ENCODE measurements around the gene MTHFD1L. TPM values are rescaled to one million over a fixed set of nuclear protein-coding genes. Genes with fewer than 3 reads are reported as not detected.
A peak's percentile ranks its signal among the peaks of the same experiment; 100 is the strongest.

Gene MTHFD1L
- total RNA-seq, 1 donor from 2014 or later = 107 TPM

DNA sequence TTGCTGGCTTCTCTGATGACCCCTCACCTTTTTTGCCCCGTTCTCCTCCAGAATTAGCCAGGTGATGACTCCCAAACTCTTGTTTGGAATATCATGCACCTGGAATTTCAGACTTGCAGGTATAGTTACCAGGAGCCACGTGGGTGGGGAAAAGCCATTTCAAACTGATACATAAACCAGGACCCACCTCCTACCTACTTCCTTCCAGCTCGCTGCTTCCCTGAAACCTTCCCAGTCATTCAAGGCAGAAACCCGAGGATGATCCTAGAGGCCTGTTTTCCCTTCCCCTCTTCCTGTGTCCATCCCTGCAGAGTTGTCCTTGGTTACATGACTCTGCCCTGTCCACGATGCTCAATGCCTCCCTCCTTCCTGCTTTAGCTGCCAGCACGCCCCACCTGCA, 101.9 kb downstream of the MTHFD1L start:
- Mint-ChIP-seq H3K4me3 (ENCODE audit: unreplicated experiment) (no peak overlapping the region), H3K27ac (ENCODE audit: unreplicated experiment) (peak overlapping the region; percentile 35), H3K9me3 (ENCODE audit: unreplicated experiment) (peaks cover 2% of the 10 kb centered on the region), H3K4me1 (ENCODE audit: low read depth, unreplicated experiment) (peaks cover 9% of the 10 kb centered on the region), H3K36me3 (ENCODE audit: low read depth, unreplicated experiment) (peaks cover 12% of the 10 kb centered on the region), H3K27me3 (ENCODE audit: low read depth, unreplicated experiment) (no peaks in the 10 kb centered on the region)
- no peaks in the 10 kb centered on the region for H3K4me1 ChIP-seq (ENCODE audit: insufficient read depth, low read length)
- DNase-seq (ENCODE audit: low read depth) = no peak
- no peak overlapping the region for H3K9ac ChIP-seq (ENCODE audit: low read length)
- no peaks in the 10 kb centered on the region for H3K27me3 ChIP-seq (ENCODE audit: insufficient read depth, low read length)
- H2AFZ ChIP-seq (ENCODE audit: low read depth, low read length) = no peak overlapping the region
- H3K4me2 ChIP-seq (ENCODE audit: low read length) = no peak overlapping the region
- peaks cover 28% of the 10 kb centered on the region for H3K36me3 ChIP-seq (ENCODE audit: insufficient read depth, low read length)
- FAIRE-seq = no peak
- no peak overlapping the region for H3K4me3 ChIP-seq (ENCODE audit: insufficient read depth, low read depth, low read length)
- H3K27ac ChIP-seq (ENCODE audit: low read depth, low read length) = no peak overlapping the region
- H3K79me2 ChIP-seq (ENCODE audit: insufficient read depth, low read length) = no peaks in the 10 kb centered on the region
- no peaks in the 10 kb centered on the region for H3K9me3 ChIP-seq (ENCODE audit: insufficient read depth, low read depth, low read length)
- H4K20me1 ChIP-seq (ENCODE audit: insufficient read depth, low read length) = no peaks in the 10 kb centered on the region
- TF ChIP-seq, protein P1, sequence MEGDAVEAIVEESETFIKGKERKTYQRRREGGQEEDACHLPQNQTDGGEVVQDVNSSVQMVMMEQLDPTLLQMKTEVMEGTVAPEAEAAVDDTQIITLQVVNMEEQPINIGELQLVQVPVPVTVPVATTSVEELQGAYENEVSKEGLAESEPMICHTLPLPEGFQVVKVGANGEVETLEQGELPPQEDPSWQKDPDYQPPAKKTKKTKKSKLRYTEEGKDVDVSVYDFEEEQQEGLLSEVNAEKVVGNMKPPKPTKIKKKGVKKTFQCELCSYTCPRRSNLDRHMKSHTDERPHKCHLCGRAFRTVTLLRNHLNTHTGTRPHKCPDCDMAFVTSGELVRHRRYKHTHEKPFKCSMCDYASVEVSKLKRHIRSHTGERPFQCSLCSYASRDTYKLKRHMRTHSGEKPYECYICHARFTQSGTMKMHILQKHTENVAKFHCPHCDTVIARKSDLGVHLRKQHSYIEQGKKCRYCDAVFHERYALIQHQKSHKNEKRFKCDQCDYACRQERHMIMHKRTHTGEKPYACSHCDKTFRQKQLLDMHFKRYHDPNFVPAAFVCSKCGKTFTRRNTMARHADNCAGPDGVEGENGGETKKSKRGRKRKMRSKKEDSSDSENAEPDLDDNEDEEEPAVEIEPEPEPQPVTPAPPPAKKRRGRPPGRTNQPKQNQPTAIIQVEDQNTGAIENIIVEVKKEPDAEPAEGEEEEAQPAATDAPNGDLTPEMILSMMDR (IDR thresholded peaks at IDR 0.05; ENCODE audit: insufficient read depth, low read depth, low read length) = no peak
- no peak for TF ChIP-seq EZH2 (IDR thresholded peaks at IDR 0.05; ENCODE audit: insufficient read depth, low read length)

- Histone ChIP-seq H3K36me3 (ENCODE audit: insufficient read depth, low read length) (peaks cover 24% of the 10 kb centered on the region), H4K20me1 (ENCODE audit: insufficient read depth, low read length) (no peaks in the 10 kb centered on the region), H3K27me3 (ENCODE audit: insufficient read depth, low read length) (no peaks in the 10 kb centered on the region), H3K79me2 (ENCODE audit: insufficient read depth, low read length) (no peaks in the 10 kb centered on the region), H3K4me2 (ENCODE audit: low read length) (no peak overlapping the region), H3K9ac (ENCODE audit: low read length) (no peak overlapping the region), H2AFZ (ENCODE audit: low read depth, low read length) (no peak overlapping the region), H3K4me1 (ENCODE audit: insufficient read depth, low read length) (no peaks in the 10 kb centered on the region), H3K9me3 (ENCODE audit: insufficient read depth, low read depth, low read length) (no peaks in the 10 kb centered on the region), H3K27ac (ENCODE audit: low read depth, low read length) (no peak overlapping the region), H3K4me3 (ENCODE audit: insufficient read depth, low read depth, low read length) (no peak overlapping the region)
- FAIRE-seq (no peak), DNase-seq (ENCODE audit: low read depth) (no peak)
- H3K27me3 Mint-ChIP-seq (ENCODE audit: low read depth, unreplicated experiment) = no peaks in the 10 kb centered on the region
- TF ChIP-seq, protein P1 (IDR thresholded peaks at IDR 0.05; ENCODE audit: insufficient read depth, low read depth, low read length) = no peak
- no peak for TF ChIP-seq EZH2 (IDR thresholded peaks at IDR 0.05; ENCODE audit: insufficient read depth, low read length)
- peaks cover 9% of the 10 kb centered on the region for H3K4me1 Mint-ChIP-seq (ENCODE audit: low read depth, unreplicated experiment)
- peaks cover 2% of the 10 kb centered on the region for H3K9me3 Mint-ChIP-seq (ENCODE audit: unreplicated experiment)
- H3K4me3 Mint-ChIP-seq (ENCODE audit: unreplicated experiment) = no peak overlapping the region
- peaks cover 14% of the 10 kb centered on the region for H3K36me3 Mint-ChIP-seq (ENCODE audit: low read depth, unreplicated experiment)
- peak overlapping the region; percentile 35 for H3K27ac Mint-ChIP-seq (ENCODE audit: unreplicated experiment)
Observed at GRCh38 chr6:150967910-150968309, 102.4 kb downstream of the MTHFD1L start.

- Histone ChIP-seq H3K27me3 (ENCODE audit: insufficient read depth, low read length) (no peaks in the 10 kb centered on the region), H2AFZ (ENCODE audit: low read depth, low read length) (no peak overlapping the region), H3K4me2 (ENCODE audit: low read length) (no peak overlapping the region), H3K36me3 (ENCODE audit: insufficient read depth, low read length) (peaks cover 26% of the 10 kb centered on the region), H3K9me3 (ENCODE audit: insufficient read depth, low read depth, low read length) (no peaks in the 10 kb centered on the region), H3K9ac (ENCODE audit: low read length) (no peak overlapping the region), H3K4me1 (ENCODE audit: insufficient read depth, low read length) (no peaks in the 10 kb centered on the region), H4K20me1 (ENCODE audit: insufficient read depth, low read length) (no peaks in the 10 kb centered on the region), H3K4me3 (ENCODE audit: insufficient read depth, low read depth, low read length) (no peak overlapping the region), H3K79me2 (ENCODE audit: insufficient read depth, low read length) (no peaks in the 10 kb centered on the region), H3K27ac (ENCODE audit: low read depth, low read length) (no peak overlapping the region)
- peaks cover 27% of the 10 kb centered on the region for H3K36me3 Mint-ChIP-seq (ENCODE audit: low read depth, unreplicated experiment)
- TF ChIP-seq, protein P1 (IDR thresholded peaks at IDR 0.05; ENCODE audit: insufficient read depth, low read depth, low read length) = no peak
- TF ChIP-seq EZH2 (IDR thresholded peaks at IDR 0.05; ENCODE audit: insufficient read depth, low read length) = no peak
- no peak for FAIRE-seq
- H3K4me3 Mint-ChIP-seq (ENCODE audit: unreplicated experiment) = no peak overlapping the region
- H3K27me3 Mint-ChIP-seq (ENCODE audit: low read depth, unreplicated experiment) = no peaks in the 10 kb centered on the region
- DNase-seq (ENCODE audit: low read depth) = no peak
- peaks cover 9% of the 10 kb centered on the region for H3K4me1 Mint-ChIP-seq (ENCODE audit: low read depth, unreplicated experiment)
- no peak overlapping the region for H3K27ac Mint-ChIP-seq (ENCODE audit: unreplicated experiment)
- peaks cover 2% of the 10 kb centered on the region for H3K9me3 Mint-ChIP-seq (ENCODE audit: unreplicated experiment)
Observed at GRCh38 chr6:150969901-150970300, 104.4 kb downstream of the MTHFD1L start.

Data from astrocyte (in vitro differentiated cells and primary cell).